Sciatic nerve (tissue), 2 donors: ENCODE results near the gene TTLL11. TPM values are rescaled to one million over a fixed set of nuclear protein-coding genes. Genes with fewer than 3 reads are reported as not detected.

Source experiments
- ATAC-seq: fragments of 200-7000 bp; cut with Tn5 transposase; one replicate; pipeline ENCODE4 v1.9.1; 2020; ENCODE audit warnings: mild to moderate bottlenecking, moderate library complexity
- DNase-seq: peaks from one replicate; pipeline ENCODE4 v3.0.0-alpha.2; 2020; ENCODE audit warnings: low spot score
- intact Hi-C: fragments of 100-400 bp; cut with DNase I; formaldehyde crosslinking; loops from one replicate; pipeline ENCODE4 v1.14.2; 2022
- total RNA-seq: library from RNA; stranded (reverse); fragmentation: NEBNext Ultra II Directional; extraction: Animal tissue kit (Norgen Biotek cat#: 25700); gene quantifications from one replicate; pipeline ENCODE4 v1.2.1, GENCODE V29; 2021
- donor health status: DM: no; HTN: no; CAD: no.
- donor health status: DM: no; HTN: no; CAD: no.

The TTLL11 gene
- total RNA-seq, 1 donor from 2014 or later: 14.2 TPM

DNA sequence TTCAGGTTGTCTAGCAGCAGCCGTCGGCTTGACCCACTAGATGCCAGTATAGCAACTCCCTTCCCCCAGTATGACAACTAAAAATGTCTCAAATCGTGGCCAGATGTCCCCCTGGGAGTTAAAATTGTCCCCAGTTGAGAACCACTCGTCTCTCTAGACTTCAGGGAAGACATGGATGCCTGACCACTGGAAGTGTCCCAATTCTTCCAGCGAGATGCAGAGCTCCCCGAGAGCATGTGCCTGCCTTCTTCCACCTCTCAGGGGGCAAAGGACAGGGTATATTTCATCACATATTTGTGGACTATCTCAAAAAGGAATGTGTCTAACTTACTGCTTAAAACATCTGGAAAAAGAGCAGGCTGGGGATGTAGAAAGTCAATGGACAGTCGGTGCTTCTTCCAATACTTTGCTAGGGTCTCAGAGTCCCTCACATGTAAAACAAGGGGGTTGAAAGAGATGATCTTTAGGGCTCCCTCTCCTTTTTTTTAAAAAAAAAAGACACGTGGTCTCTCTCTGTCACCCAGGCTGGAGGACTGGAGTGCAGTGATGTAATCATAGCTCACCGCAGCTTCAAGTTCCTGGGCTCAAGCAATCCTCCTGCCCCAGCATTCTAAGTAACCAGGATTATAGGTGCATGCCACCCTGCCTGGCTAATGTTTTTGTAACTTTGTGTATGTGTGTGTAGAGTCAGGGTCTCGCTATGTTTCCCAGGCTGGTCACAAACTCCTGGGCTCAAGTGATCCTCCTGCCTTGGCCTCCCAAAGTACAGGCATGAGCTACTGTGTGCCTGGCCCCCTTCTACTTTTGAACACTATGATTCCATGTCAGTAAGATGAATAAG, 251.1 kb downstream of the TTLL11 start:
- intact Hi-C loops: no loop called here
- ATAC-seq (no peak), DNase-seq (peak; percentile 9)

DNA sequence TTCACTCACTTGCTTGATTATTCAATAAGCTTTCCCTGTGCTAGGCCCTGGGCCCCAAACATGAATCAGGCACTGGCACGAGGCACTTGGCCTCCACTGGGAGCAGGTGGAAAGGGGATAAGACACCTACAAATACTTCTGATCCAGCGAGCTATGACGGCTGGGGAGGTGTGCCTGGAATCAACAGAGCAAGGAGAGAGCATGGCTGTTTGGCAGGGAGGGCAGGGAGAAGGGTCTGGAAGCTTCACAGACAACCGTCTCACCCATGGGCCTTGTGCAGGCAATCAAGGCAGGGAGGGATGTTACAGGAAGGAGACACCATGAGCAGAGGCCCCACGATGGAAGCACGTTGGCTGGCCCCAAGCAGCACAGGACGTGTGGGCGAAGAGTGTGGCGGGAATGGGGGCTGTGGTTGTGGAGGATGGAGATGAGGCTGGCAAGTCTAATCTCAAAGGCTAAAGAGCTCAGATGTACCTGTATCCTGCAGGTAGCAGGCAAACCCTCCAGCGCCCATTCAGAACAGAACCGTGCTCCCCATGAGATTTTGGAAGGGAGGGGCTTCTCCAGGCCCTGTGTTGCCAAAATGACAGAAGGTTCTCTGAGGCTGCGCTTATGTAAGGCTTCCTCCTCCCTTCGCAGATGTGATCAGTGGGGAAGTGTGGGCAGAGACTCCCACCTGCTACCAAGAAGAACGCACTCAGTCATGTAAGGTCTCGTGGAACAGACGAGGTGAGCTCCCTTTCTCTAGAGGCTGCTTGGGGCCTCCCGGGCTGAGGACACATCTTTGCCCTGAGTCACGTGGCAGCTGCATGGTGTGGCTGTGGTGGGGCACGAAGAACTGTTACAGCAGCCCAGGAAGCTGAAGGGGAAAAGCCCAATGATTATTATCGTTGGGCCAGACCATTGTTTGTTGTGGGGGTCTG, 252.0 kb downstream of the TTLL11 start:
- ATAC-seq: no peak
- peak; percentile 44 for DNase-seq
- intact Hi-C loops: no loop called here

DNA sequence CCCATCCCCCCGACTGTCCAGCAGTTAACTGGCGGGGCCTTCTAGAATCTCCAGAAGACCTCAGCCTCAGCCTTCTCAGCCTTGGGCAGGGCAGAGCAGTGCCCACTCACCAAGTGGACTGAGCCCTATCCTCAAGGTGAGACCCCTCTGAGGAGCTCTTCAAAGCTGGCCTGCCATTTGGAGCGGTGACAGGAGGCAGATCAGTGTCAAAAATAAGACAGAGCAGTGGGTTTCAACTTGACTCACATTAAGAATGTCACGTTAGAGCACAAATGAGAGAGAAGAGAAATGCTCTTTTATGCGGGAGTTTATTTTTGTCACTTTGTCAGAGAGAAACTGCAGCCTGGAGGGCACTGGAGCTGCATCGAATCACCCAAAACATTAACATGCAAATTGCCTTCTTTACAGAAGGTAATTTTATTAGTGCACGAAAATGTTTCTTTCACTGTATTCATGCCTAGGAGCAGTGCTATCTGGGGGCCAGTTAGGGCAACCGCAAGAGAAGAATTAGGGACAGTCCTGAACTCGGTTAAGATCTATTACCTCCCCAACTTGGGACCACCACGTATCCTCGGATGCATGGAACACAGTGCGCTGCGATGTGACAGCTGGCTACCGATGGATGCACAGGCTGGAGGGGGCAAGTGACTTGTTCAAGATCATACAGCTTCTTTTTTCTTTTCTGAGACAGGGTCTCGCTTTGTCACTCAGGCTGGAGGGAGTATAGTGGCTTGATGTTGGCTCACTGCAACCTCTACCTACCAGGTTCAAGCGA, 253.2 kb downstream of the TTLL11 start:
- no peak for ATAC-seq
- DNase-seq: peak; percentile 30
- intact Hi-C loops: no loop called here

DNA sequence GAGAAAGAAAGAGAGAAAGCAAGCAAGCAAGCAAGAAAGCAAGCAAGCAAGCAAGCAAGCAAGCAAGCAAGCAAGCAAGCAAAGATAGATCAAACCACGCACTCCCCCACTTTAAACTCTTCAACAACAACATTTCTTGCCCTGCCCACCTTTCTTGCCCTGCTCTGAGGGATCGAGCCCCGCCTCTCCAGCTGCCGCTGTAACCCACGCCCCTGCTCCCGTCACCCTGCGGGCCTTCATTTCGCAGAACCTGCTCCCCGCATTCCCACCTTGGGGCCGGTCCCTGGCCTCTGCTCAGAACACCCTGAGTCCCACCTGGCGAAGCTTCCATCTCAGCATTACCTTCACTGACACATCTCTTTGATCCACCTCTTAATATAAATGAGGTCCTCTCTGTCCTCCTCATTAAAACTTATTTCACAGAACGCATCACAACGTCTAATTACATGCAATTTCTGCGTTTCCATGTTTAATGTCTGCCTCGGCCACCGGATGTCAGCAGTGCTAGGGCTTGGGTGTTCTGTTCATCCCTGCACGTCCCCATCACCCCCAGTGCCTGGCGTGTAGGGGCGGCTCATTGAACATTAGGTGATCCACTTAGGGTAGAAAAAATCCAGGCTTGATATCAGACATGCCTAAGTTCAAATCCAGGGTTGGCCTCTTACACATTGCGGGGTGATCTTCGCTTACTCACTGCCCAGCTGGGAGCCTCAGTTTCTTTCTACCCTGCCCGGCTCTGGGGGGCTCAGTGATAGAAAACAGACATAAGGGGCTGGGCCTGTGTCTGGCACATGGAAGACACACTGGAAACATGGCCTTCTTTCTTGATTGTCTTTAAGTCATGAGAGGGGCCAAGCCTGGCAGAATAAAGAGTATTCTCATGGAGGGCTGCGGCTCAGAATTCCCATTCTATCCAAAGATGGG, 254.1 kb downstream of the TTLL11 start:
- no peak for ATAC-seq
- intact Hi-C loops: no loop called here

DNA sequence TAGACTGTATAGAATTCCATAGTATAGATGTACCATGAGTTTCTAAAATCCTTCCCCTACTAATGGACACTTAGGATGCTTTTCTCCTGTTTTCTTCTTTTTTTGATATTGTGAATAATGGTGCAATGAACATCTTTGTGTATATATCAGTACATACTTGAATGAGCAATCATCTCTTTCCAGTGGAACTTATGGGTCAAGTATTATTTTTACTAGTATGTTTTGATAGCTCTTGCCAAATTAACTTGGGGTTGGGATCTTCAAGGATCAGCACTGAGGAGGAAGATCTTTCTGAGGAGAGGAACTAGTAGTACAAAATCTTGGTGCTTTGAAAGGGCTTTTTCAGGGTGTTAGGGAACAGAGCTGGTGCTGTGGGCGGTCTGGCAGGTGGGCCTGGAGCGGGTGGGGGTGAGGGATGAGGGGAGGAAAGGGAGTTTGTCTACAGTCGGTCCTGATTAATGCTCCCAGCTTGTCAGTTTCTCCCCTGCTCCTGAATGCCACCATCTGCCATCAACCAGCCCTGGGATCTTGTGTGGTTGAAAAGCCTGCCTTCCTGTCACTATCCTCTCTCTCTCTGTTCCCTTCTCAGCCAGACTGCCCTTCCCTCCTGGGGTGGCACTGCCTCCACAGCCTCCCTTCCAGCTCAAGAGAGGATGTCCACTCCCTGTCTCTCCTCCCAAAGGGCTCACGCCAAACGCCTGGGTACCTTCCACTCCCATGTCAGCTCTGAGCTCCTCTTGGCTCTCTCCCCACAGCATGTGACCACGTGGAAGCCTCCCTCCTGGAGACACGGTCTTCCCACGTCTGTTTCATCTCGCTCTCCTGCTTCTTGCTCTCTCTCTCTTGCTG, 255.8 kb downstream of the TTLL11 start:
- peak; percentile 32 for DNase-seq
- intact Hi-C loops: no loop called here
- no peak for ATAC-seq

More for the DNA sequence above, 254.1 kb downstream of the TTLL11 start:
- peak; percentile 48 for DNase-seq

DNA sequence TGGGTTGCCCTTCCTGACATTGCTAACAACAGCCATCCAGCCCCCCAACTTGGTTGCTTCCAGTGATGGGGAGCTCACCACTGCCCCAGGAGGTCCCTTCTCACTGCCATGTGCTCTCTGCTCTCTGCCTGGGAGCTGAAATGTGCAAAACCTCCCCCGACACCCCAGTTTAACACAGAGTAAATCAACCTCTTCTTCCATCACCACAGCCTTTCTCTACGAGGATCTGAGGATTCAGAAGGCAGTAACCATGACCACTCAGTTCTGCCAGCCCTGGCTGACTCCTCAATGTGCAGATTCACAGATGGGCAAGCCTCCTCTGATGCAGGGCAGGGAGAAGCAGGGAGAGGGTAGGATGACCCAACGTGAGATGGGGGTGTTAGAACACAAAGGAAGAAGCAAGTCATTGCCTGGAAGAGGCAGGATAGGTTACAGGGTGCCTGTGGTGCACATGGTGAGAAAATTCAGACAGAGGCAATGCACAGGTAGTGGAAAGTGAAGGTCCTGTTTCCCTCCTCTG, 256.7 kb downstream of the TTLL11 start:
- DNase-seq (peak; percentile 13), ATAC-seq (no peak)
- intact Hi-C loops: no loop called here

DNA sequence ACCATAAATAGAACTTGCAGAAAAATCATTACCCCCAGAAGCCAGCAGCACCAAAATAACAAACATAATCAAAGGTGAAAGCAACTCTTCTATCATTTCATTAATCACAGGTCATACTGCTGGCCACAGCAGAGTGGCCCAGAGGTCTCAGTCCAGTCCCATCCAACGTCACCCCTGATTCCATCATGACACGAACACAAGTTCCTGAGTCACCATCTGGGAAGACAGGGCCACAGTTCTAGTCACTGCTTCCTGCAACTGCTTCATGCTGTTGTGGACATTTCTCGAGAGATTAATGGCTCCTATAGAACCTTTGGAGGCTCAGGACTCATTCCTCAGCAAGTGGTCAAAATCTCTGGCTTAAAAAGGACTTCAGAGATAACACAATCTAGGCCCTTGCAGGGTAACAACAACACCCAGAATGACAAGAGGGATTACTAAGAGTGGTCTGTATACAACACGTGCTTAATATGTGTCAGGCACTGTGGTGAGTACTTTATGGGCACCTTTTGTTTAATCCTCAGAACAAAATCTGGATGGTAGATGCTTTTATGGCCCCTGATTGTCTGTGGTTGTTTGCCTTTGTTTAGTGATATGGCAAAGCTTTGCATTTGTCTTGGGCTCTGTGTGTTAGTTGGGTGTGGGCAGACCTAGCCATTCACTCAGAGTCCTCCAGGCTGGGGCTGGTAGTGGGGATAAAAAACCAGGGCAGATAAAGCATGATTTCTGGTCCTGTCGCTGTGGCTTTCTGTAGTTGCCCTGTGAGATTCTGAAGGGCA, 257.3 kb downstream of the TTLL11 start:
- no peak for ATAC-seq
- peak; percentile 5 for DNase-seq
- intact Hi-C loops: no loop called here

DNA sequence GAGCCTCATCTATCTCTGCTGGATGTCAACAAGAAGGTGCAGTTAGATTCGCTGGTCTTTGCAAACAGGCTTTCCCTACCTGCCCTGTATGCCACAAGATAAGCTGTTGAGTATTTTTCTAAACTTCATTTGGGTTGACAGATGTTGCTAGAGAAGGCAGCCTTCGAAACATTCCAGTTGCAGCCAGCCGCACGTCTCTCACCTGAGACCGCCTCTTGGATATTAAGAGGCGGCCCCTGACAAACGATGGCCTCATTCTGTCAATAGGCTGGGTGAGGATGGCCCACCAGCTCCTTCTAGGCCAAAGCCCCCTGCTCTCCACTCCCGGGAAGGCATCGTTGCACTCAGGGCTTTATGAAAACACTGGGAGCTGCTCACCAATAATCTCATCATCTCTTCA, 260.0 kb downstream of the TTLL11 start:
- no peak for ATAC-seq
- intact Hi-C loops: no loop called here
- DNase-seq: peak; percentile 18

DNA sequence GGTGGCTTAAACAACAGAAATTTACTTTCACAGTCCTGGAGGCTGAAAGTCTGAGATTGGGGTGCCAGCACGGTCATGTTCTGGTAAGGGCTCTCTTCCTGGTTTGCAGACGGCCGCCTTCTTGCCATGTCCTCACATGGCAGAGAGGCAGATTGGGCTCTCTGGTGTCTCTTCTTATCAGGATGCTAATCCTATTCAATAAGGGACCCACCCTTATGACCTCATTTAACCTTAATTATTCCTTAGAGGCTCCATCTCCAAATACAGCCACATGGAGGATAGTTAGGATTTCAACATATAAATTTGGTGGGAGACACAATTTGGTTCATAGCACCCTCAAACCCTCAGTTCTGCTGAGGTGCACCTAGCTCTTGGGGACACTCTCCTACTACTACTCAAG, 261.2 kb downstream of the TTLL11 start:
- DNase-seq: no peak
- no peak for ATAC-seq
- intact Hi-C loops: no loop called here

DNA sequence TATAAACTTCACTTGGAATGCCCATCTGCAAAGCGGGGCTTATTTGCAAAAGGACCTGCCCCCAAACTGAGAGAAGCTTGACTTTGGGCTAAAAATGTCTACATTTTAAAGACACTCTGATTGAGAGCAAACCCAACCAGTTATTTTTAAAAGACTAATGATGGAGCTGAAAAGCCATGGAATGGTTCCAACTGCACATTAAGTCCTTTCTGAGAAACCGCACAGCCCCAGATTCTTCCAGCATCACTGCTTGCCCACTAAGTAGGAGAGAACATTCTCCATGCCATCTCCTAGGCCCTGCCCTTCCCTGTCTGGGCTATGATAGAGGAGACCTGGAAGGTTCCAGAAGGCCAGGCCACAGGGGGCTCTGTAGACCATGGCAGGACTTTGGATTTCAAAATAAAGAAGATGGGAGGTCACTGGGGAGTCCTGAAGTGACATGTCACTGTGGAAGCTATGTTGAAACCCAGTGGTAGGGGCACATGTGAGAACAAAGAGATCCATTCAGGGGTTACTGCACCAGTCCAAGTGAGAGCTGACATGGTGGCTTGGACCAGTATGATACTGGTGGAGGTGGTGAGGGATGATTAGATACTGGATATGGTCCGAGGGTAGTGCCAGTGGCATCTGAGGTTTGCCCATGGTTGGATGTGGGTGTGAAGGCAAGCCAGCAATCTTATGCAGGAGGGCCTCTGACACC, 262.5 kb downstream of the TTLL11 start:
- intact Hi-C loops: no loop called here
- DNase-seq: peak; percentile 32
- no peak for ATAC-seq

DNA sequence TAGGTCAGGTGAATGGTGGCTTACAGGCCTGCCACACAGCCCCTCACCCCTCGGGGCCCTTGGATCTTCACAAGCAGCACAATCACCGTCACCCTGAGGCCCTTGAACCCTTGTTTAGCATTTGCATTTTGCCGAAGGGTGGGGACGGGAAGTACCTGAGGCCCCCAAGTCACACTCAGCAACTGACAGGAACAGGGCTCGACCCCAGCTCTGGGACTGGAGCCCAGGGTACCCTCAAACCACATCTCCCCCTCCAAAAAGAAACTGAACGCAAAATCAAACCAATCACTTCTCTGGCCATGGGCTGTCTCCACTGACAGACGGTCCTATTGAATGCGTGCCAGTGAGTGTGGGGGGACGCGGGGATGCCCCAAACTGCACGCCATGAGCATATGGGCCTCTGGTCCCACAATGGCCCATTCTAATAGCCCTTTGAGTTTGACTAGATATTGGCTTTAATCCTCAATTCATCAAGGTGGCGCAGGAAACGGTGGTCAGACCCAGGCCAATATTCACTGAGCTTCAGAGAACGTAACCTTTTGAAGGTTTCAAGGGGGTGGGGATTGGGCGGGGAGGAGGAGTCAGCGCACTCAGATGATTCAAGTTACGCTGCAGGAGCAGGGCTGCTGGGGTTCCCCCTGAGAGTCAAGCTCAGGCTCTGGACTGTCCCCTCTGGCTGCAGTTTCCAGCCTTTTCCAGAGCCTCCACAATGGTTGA, 265.7 kb downstream of the TTLL11 start:
- ATAC-seq (no peak), DNase-seq (peak; percentile 38)
- intact Hi-C loops: no loop called here

DNA sequence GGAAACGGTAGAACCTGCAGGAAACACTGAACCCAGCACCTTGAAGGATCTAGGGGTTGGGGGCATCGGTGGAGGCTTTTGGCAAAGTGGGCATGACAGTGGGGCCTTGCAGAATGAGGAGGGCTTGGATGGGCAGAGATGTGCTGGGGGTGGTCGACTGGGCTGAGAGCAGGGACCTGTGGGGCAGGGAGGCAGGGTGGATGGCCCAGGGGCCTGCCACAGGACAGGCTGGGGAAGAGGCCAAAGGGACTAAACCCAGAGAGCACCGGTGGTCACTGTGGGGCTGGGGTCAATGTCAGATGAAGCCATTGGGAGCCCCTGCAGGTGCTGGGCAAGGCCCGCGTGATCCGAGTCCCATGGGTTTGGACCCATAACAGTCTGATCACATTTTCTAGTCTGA, 266.4 kb downstream of the TTLL11 start:
- peak; percentile 41 for DNase-seq
- intact Hi-C loops: no loop called here
- no peak for ATAC-seq

DNA sequence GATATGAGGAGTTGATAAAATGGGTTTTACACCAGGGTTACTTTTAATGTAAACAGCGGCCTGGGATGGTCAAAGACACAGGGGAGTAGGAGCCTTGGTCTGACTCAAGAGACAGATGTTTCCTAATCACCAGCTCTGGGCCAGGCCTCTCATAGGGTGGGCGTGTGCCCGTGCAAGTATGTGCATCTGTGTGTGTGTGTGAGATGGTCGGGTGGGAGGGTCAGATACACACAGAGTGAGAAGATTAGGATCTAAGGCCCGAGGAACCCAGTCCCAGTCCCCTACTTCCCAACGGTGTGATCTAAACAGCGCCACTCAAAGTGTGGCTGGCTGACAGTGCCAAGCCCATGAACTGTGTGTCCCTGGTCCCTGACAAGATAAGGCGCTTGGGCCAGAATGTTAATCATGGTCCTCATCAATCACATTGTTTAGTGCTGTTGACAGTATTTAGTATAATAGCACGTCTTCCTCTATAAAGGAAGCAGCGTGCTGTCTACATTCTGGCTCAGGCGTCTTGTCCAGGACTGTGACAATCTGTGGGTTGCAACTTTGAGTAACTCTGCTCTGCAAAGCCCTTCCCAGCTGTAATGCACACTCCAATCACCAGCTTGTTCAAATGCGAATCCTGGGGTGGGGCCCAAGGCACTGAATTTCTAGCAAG, 267.9 kb downstream of the TTLL11 start:
- DNase-seq (no peak), ATAC-seq (no peak)

DNA sequence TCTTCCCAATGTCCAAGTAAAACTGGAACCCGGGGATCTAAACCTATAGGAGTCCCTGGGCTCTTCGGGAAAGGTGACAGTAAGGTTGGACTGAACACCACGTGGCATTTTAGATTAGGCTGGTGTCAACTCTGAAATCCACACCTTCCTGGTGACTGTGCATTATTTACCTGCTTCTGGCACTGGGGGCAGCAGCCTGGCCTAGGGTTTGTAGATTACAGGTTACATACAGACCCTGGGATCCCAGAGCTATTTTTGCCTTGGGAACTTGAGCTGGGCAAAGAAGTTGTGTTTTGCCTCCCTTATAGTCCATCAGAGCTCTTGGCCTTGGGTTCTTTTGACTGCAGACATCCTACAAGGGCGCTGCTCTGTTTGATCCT, 268.5 kb downstream of the TTLL11 start:
- ATAC-seq: no peak
- DNase-seq: no peak
- intact Hi-C loops: no loop called here

More for the DNA sequence above, 267.9 kb downstream of the TTLL11 start:
- intact Hi-C loops: no loop called here
